HEK293 (cell line): ENCODE results near the gene RASA4.
"Not testable (repeated sequence)": the region's sequence is repeated elsewhere in the genome, so short reads cannot be mapped to it uniquely, and the experiment has no call there.

ENCODE experiments used
- CTCF ChIP-seq: fragments of 450-650 bp; formaldehyde crosslinking; IDR thresholded peaks from 2 replicates; pipeline ENCODE4 v1.5.1; 2016; ENCODE audit warnings: missing biosample characterization, missing genetic modification characterization
- KLF10 ChIP-seq: fragments of 450-650 bp; IDR thresholded peaks from 2 replicates; pipeline ENCODE4 v1.5.1; 2018; ENCODE audit warnings: missing biosample characterization, mild to moderate bottlenecking, missing genetic modification characterization
- TCF7L2 ChIP-seq: IDR thresholded peaks from 2 replicates; pipeline ENCODE4 v1.6.1; 2011; ENCODE audit warnings: low read depth, mild to moderate bottlenecking, inconsistent platforms, low read length, moderate library complexity, borderline replicate concordance
- ZBTB11 ChIP-seq: fragments of 450-650 bp; formaldehyde crosslinking; conservative IDR thresholded peaks from 2 replicates; pipeline ENCODE4 v1.5.1; 2016; ENCODE audit warnings: low read depth, missing biosample characterization, missing genetic modification characterization
- ZNF148 ChIP-seq: fragments of 450-650 bp; formaldehyde crosslinking; IDR thresholded peaks from 2 replicates; pipeline ENCODE4 v1.5.0; 2017; ENCODE audit warnings: missing biosample characterization, missing genetic modification characterization, borderline replicate concordance
- ZNF19 ChIP-seq: fragments of 450-650 bp; formaldehyde crosslinking; IDR thresholded peaks from 2 replicates; pipeline ENCODE4; 2016; ENCODE audit warnings: missing biosample characterization, missing genetic modification characterization, low read depth
- ZNF211 ChIP-seq: fragments of 450-650 bp; formaldehyde crosslinking; IDR thresholded peaks from 2 replicates; pipeline ENCODE4 v1.5.1; 2016; ENCODE audit warnings: low read depth, missing biosample characterization, missing genetic modification characterization
- ZNF274 ChIP-seq, 2 experiments: fragments of 200-500 bp in 1 of 2; fragments of 450-650 bp in 1 of 2; sonication (Bioruptor generic) in 1 of 2; formaldehyde crosslinking in 1 of 2; IDR thresholded peaks; 2 replicates each; pipeline versions ENCODE4 v1.5.1 to v1.6.1; 2014 to 2016; ENCODE audit warnings: borderline replicate concordance in 1 of 2, inconsistent platforms in 1 of 2, low read length in 1 of 2, missing biosample characterization in 1 of 2, missing genetic modification characterization in 1 of 2
- ZNF324 ChIP-seq: fragments of 450-650 bp; formaldehyde crosslinking; IDR thresholded peaks from 2 replicates; pipeline ENCODE4 v1.5.1; 2016; ENCODE audit warnings: missing biosample characterization, missing genetic modification characterization
- ZNF580 ChIP-seq: fragments of 450-650 bp; formaldehyde crosslinking; IDR thresholded peaks from 2 replicates; pipeline ENCODE4 v1.5.1; 2016; ENCODE audit warnings: missing biosample characterization, missing genetic modification characterization
- ZNF670 ChIP-seq: fragments of 450-650 bp; formaldehyde crosslinking; IDR thresholded peaks from 2 replicates; pipeline ENCODE4 v1.5.1; 2016; ENCODE audit warnings: missing biosample characterization, missing genetic modification characterization, low read depth

GRCh38 chr7:102649924-102650323 lies 33.4 kb upstream of the RASA4 start, which contains the start of gene SPDYE2B:
- TF ChIP-seq CTCF; TCF7L2; ZNF274 (IDR thresholded peaks at IDR 0.05; ENCODE audit: low read length); ZNF274 (tag by site-specific recombination; IDR thresholded peaks at IDR 0.05; ENCODE audit: borderline replicate concordance); ZNF580; ZBTB11; ZNF19; ZNF670 (tag by site-specific recombination); ZNF211; KLF10 (tag by site-specific recombination); ZNF148 (tag by site-specific recombination); ZNF324 (tag by site-specific recombination): not testable (repeated sequence)
